GM18873 (cell line): Measurements from ENCODE around the gene CREB3L4.
"Not testable (repeated sequence)": the region's sequence is repeated elsewhere in the genome, so short reads cannot be mapped to it uniquely, and the experiment has no call there.

ENCODE experiments used
- ATAC-seq: cut with Tn5 transposase; IDR thresholded peaks from one replicate; pipeline ENCODE4 v1.9.1; 2021; ENCODE audit warnings: mild to moderate bottlenecking, moderate library complexity, moderate number of reproducible peaks; ENCODE audit not compliant: unreplicated experiment, low FRiP score

The CREB3L4 gene

DNA sequence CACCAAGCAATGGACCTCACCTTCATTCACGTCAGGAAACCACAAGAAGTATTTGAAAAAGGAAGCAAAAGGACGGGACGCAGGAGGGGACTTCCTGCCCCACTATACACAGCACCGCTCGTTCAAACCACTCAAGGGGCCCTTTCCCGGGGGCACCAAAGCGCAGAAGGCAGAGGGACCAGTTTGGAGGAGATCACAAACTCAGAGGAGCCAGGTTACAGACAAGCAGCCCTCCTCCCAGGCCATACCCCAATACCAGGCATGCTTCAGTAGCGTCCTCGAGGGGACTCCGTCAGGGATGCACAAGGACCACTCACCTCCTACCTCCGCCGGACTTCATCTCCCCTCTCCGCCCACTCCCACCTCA is 10.0 kb upstream of the CREB3L4 start:
- no peak for ATAC-seq

DNA sequence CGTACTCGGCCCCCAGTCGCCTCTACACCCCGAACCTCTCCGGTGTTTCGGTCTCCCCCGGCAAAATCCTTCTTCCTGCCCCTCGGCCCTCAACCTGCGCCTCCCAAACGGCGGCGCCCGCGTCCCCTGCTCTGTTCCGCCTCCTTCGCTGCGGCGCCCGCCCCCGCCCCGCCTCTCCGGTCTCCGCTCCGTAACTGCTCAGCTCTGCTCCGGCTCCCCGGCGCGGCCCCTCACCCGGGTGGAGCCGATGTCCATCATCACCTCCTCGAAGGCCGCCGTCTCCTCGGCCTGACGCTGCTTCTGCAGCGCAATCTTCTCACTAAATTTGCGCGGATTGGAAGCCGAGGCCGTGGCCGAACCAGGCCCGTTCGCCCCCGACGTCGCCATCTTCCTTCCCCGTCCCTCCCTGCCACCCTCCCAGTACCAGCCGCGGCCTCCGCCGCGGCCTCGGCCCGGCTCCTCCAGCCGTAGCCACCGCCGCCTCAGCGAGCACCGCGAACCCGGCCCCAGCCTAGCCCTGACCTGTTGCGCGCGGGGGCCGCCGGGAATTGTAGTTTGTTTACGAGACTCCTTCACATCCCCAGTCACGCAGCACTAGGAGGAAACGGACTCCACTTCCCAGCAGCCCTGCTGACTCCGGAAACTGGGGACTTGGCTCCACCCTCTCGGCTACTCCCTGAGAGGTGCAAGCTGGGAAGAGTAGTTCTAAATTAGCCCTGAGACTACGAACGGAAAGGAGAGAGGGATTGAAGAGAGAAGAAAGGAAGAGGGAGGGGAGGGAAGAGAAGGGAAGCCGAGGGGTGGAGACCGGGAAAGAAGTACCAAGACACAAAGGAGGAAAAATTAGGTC is 9.4 kb upstream of the CREB3L4 start, which contains the start of gene CRTC2:
Gene CRTC2 (minus strand): TSS at position 502 of the 850 bp plus-strand sequence. CDS start 115 bp downstream, at position 387.
- peak; percentile 68 for ATAC-seq

- no peak for ATAC-seq
Measured at GRCh38 chr1:153958961-153959260, 8.8 kb upstream of the CREB3L4 start.

DNA sequence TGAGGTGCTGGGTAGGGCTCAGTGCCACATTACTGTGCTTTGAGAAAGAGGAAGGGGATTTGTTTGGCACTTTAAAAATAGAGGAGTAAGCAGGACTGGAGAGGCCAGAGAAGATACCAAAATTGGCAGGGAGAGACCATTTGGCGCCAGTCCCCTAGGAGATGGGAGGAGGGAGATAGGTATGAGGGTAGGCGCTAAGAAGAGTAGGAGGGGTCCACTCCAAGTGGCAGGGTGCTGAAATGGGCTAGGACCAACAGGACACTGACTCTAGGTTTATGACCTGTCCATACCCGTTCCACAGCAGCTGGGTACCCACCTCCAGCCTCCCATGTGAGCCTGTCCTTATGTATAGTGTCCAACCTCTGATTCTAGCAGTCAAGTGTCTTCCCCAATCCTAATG is 8.2 kb upstream of the CREB3L4 start:
- ATAC-seq: no peak

DNA sequence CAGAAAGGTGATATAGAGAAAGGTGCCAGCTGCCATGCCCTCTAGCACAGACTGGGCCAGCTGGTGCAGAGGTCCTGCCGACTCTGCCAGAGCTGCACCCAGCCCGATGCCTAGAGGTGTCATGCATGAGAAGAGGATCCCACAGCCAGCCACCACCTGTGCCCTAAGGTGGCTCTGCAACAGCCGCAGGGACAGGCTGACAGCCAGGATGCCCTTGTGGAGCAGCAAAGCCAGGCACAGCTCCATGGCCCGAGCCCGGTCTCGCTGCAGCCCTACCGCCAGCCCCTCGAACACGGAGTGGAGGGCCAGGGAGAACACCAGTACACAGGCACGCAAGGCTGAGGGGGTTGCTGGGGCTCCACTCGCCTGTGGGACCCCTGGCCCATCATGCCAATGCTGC is 7.5 kb upstream of the CREB3L4 start:
- no peak for ATAC-seq

GRCh38 chr1:153961421-153961820 is 6.3 kb upstream of the CREB3L4 start:
- no peak for ATAC-seq

DNA sequence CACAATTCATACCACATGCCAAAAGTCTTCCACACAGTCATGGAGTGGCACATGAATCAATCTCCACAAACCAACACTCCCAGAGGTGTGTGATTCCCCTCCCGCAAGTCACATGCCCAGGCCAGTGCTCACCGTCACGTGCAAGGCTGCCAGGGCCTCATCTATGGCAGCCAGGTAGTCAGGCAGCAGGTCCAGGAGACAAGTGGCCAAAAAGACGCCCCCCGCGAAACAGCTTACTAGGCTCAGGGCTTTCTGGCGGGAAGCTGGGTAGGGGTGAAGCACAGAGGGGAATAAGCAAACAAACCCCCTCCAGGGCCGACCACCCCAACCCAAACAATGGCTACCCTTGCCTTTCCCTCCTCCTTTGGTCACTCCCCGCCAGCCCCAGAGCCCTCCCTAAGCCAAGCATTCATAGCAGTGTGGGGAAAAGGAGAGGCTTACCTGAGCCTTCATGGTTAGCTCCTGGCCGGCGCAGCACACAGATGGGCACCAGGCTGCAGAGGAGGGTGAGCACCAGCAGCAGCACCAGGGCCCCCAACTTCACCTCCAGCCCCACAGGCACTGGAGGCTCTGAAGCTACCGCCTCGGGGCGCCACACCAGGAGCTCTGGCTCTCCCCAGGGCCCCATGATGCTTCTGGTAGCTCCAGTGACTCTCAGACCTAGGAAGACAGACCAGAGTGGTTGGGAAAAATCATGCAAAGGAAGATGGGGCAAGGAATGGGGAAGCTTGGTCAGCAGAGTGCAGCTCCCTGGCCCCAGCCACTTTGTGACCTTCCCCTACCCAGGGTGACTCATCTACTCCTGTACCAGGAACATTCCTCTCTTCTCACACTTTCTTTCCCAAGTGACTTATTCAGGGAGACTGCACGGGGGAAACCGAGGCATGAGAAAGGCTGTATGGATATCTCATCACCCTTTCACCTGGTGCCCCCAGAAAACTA is 5.3 kb upstream of the CREB3L4 start:
- ATAC-seq: no peak

- ATAC-seq: peak; percentile 36
Measured at GRCh38 chr1:153963030-153963849, 4.5 kb upstream of the CREB3L4 start, which contains the start of gene SLC39A1. Gene SLC39A1 (minus strand): TSS chr1:153963537. CDS start chr1:153962715, 822 bp downstream.

DNA sequence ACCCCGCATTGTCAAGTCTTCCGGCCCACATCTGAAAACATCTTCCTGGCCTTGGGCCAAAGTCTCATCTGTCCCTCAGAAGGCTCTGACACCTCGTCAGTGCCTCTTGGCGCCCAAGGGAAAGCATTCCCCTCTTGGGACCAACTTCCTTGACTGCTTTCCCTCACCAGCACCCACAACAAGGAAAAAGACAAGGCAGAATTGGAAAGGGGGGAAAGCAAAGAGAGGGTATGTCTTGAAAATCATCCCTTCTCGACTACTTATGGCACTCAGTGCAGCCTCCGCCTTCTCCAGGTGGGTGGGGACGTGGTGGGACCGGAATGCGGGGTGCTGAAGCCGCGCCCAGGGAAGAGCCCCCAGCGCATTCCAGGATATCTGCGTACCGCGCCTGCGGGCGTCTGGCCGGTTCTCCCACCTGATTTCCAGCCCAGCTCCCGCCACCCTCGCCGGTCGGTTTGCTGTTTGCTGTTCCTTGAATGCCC is 3.8 kb upstream of the CREB3L4 start:
- peak; percentile 3 for ATAC-seq

- no peak for ATAC-seq
Measured at GRCh38 chr1:153968000-153968363, 280 bp downstream of the CREB3L4 start.

GRCh38 chr1:153968408-153968807 is 706 bp downstream of the CREB3L4 start:
- ATAC-seq: no peak

DNA sequence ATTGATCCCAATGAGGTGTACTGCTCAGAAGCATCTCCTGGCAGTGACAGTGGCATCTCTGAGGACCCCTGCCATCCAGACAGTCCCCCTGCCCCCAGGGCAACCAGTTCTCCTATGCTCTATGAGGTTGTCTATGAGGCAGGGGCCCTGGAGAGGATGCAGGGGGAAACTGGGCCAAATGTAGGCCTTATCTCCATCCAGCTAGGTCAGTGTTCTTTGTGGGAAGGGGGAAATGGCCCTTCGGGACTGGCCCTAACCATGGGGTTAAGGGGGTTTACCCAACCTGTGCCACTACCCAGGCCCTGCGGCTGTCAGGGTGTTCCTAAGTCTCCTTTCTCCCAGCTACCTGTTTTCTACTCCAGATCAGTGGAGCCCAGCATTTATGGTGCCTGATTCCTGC is 1.3 kb downstream of the CREB3L4 start:
- no peak for ATAC-seq

GRCh38 chr1:153970346-153970745 is 2.6 kb downstream of the CREB3L4 start:
- ATAC-seq: no peak

DNA sequence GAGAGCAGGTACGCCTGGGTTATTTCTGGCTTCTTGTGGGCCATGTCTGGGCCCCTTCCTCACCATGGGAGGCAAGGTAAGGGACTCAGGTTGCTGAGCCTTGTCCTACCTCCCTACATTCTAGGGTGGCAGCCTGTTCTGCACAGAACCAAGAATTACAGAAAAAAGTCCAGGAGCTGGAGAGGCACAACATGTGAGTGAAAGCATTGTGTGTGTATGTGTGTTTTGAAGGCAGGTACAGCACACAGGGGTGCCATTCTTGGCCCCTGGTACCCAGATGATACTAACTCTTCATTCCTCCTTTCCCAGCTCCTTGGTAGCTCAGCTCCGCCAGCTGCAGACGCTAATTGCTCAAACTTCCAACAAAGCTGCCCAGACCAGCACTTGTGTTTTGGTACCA is 5.4 kb downstream of the CREB3L4 start:
- ATAC-seq: no peak

DNA sequence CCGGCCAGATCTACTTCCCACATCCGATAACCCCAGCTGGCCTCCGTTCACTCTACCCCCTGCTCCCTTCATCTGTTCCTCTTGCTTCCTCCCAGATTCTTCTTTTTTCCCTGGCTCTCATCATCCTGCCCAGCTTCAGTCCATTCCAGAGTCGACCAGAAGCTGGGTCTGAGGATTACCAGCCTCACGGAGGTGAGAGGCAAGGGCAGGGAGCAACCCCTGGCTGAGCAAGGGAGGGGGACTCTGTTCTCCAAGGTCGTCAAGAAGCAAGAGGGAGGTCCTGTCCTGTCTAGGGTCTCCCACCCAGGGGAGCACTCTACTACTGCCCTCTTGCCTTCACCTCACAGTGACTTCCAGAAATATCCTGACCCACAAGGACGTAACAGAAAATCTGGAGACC is 5.8 kb downstream of the CREB3L4 start:
- no peak for ATAC-seq

- ATAC-seq: no peak
Measured at GRCh38 chr1:153976819-153977249, 9.1 kb downstream of the CREB3L4 start.

DNA sequence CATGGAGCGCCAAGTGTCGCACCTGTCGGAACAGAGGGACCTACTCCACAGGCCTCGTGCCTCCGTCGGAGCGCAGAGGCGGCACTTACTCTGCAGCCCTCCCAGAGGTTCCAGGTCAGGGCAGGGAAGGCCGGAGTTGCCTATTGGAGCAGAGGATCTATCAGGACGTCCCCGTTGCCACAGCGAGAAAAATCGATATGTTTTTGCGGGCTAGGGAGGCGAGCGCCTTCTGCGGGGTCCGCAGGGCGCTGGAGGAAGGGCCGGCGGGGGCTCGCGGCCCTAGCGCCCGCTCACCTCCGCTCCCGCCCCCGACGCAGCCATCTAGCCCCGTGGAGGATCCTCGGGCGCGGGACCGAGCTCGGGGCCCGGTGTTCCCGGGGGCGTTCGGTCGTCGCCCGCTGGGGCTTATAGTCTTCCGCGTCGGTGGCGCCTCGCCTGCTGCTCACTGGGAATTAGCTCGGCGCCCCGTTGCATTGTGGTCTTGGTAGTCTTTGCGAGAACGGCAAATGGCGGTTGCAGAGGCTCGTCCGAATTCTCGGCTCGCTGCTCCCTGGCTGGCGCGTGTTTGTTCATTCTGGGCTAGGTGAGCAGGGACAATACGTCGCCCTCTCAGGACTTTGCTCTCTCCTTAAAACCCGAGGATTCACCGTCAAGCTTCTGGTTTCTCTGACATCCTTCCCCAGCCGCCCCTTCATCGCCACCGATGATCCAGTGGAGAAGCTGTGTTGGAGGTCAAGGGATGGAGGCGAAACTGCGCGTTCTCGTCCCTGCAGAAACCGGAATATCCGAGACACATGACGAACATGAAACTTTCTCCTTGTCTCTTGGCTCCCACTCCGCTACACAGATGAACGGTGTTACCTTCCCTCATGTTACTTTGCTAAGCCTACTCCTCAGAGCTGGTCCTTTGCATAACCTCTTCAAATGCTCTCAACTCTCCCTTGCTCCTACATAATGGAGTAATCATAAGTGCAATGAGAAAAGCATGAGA is 9.8 kb downstream of the CREB3L4 start, which contains the start of gene JTB:
Gene JTB (minus strand): TSS at position 425 of the 991 bp plus-strand sequence. CDS start 422 bp downstream, at position 3.
- no peak for ATAC-seq

GRCh38 chr1:153978274-153978909 is 10.7 kb downstream of the CREB3L4 start:
- no peak for ATAC-seq

DNA sequence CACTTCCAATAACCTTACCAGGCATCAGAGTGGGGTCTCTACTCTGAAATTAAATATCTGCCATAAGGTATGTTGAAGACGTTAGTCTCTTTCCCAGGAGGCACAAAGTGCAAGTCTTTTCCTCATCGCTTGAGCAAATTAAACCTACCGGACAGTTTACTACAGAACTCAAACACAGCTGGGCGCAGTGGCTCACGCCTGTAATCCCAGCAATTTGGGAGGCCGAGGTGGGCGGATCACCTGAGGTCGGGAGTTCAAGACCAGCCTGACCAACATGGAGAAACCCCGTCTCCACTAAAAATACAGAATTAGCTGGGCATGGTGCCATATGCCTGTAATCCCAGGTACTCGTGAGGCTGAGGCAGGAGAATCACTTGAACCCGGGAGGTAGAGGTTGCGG is 11.4 kb downstream of the CREB3L4 start:
- ATAC-seq: not testable (repeated sequence)
